B cell (primary cell): ENCODE results near the gene CASKIN1.

ENCODE experiments used
- EZH2 ChIP-seq: IDR thresholded peaks from 2 replicates; pipeline ENCODE4 v1.6.1; 2012; ENCODE audit warnings: borderline replicate concordance, low read depth, mild to moderate bottlenecking, moderate library complexity, low read length; ENCODE audit not compliant: insufficient read depth, poor library complexity, severe bottlenecking
- TF ChIP-seq, protein P1 (sequence below): fragments of 200-600 bp; IDR thresholded peaks from one replicate; pipeline ENCODE4 v1.8.0; 2022; ENCODE audit warnings: antibody characterized with exemption, mild to moderate bottlenecking

DNA sequence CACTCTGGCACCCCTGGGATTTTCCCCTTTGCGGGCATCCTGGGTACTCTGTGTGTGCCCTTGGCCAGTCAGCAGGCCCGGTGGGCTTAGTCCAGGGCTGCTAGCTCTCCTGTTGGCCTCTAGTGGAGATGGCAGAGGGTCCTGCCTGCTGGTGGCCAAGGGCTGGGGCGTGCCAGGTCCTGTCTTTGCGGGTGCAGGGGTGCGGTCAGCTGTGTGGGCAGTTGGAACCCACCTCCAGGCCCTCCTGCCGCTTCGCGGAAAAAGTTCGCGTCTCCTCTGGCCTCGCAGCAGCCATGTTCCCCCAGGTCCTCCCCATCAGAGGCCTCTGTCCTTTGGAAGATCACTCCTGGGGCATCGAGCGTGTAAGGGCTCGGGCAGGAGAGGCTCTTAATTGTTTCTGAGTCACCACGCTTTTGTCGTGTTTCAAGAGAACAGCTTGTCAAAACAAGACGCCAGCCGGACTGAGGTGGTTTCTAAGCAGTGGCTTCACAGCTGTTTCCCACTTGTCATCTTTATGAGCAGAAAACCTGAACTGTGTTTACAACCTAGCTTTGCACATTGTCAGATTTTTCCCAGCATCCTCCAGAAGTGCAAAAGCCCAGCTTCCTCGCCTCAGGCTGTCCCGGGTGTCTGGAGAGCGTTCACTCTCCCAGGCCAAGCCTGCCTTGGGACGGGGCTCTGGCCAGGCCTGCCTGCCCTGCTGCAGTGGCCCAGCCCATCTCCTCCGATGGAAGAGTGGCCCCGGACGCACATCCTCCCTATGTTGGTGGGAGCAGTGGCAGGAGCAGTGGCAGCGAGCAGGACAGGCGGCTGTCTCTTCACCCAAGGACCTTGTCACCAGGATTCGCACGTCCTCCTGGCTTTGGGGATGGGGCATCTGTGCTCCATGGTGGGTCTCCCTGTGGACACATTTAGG lies 34.9 kb upstream of the CASKIN1 start:
- TF ChIP-seq, protein P1, sequence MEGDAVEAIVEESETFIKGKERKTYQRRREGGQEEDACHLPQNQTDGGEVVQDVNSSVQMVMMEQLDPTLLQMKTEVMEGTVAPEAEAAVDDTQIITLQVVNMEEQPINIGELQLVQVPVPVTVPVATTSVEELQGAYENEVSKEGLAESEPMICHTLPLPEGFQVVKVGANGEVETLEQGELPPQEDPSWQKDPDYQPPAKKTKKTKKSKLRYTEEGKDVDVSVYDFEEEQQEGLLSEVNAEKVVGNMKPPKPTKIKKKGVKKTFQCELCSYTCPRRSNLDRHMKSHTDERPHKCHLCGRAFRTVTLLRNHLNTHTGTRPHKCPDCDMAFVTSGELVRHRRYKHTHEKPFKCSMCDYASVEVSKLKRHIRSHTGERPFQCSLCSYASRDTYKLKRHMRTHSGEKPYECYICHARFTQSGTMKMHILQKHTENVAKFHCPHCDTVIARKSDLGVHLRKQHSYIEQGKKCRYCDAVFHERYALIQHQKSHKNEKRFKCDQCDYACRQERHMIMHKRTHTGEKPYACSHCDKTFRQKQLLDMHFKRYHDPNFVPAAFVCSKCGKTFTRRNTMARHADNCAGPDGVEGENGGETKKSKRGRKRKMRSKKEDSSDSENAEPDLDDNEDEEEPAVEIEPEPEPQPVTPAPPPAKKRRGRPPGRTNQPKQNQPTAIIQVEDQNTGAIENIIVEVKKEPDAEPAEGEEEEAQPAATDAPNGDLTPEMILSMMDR = no peak
- no peak for TF ChIP-seq EZH2
